Sigmoid colon (tissue), 7 donors: ENCODE measurements around the gene CASQ2. TPM values are rescaled to one million over a fixed set of nuclear protein-coding genes. Genes with fewer than 3 reads are reported as not detected.
A peak's percentile ranks its signal among the peaks of the same experiment; 100 is the strongest.

Experiments used
- DNase-seq: peaks from one replicate; pipeline ENCODE4 v3.0.0-alpha.2; 2019
- H3K27ac ChIP-seq, 4 donors: fragments of 200-600 bp; sonication (generic); one replicate each; pipeline ENCODE4 v1.5.1; 2016 to 2019; ENCODE audit warnings: mild to moderate bottlenecking in 1 of 4
- H3K27me3 ChIP-seq, 3 donors: fragments of 200-600 bp; sonication (generic); one replicate each; pipeline ENCODE4 v1.5.1; 2019; ENCODE audit warnings: mild to moderate bottlenecking in 1 of 3
- H3K36me3 ChIP-seq, 4 donors: fragments of 200-600 bp; sonication (generic); one replicate each; pipeline ENCODE4 v1.5.1; 2016 to 2019
- H3K4me1 ChIP-seq, 4 donors: fragments of 200-600 bp; sonication (generic); one replicate each; pipeline ENCODE4 v1.5.1; 2017 to 2019
- H3K4me3 ChIP-seq, 4 donors: fragments of 200-600 bp; sonication (generic); one replicate each; pipeline ENCODE4 v1.5.1; 2017 to 2019; ENCODE audit warnings: mild to moderate bottlenecking in 2 of 4, moderate library complexity in 1 of 4
- H3K9me3 ChIP-seq, 4 donors: fragments of 200-600 bp in 3 of 4; sonication (generic) in 3 of 4; one replicate each; pipeline versions ENCODE4 v1.5.1 to v1.6.1; 2013 to 2019
- CTCF ChIP-seq, 4 experiments: fragments of 450-650 bp in 3 of 4; fragments of 200-600 bp in 1 of 4; IDR thresholded peaks; one replicate each; pipeline ENCODE4 v1.5.1; 2016 to 2019; ENCODE audit warnings: antibody characterized with exemption in 4 of 4, mild to moderate bottlenecking in 3 of 4, moderate library complexity in 2 of 4
- EP300 ChIP-seq, 4 donors: sonication (generic); formaldehyde crosslinking; IDR thresholded peaks; one replicate each; pipeline ENCODE4 v1.6.1; 2017; ENCODE audit warnings: antibody characterized with exemption in 4 of 4
- POLR2A ChIP-seq, 2 donors: fragments of 450-650 bp; IDR thresholded peaks; one replicate each; pipeline ENCODE4 v1.6.1; 2016; ENCODE audit warnings: antibody characterized with exemption in 2 of 2, mild to moderate bottlenecking in 2 of 2, moderate library complexity in 2 of 2
- POLR2AphosphoS5 ChIP-seq, 4 donors: sonication (generic); formaldehyde crosslinking; IDR thresholded peaks; one replicate each; pipeline ENCODE4 v1.6.1; 2017; ENCODE audit warnings: antibody characterized with exemption in 4 of 4
- WGBS, 2 donors: extraction: QIAGEN DNeasy Blood & Tissue Kit; methylation state at CpG; one replicate each; pipeline ENCODE4 v1.1.7; 2013; 5-methylcytosine and 5-hydroxymethylcytosine counted together
- intact Hi-C: fragments of 100-400 bp; cut with DNase I; formaldehyde crosslinking; loops from one replicate; pipeline ENCODE4 v1.15.1; 2023
- polyA plus RNA-seq, 3 donors: library from polyadenylated mRNA; stranded (reverse); fragments of 200-250 nt; gene quantifications; one replicate each; pipeline ENCODE4 v1.2.3, GENCODE V29; 2013
- total RNA-seq, 4 donors: library from RNA; depleted of rRNA; stranded (reverse); fragments of >200 nt; gene quantifications; one replicate each; pipeline ENCODE4 v1.1.0, GENCODE V29; 2016
- donor health status: healthy with polysubstance abuse.
- donor health status: Bipolar disorder and iron deficiency.
- donor health status: healthy.

CASQ2 gene
- total and polyA plus RNA-seq, 7 donors = 0.46 to 160 (median 58.3) TPM

- DNase-seq = no peak
- Histone ChIP-seq H3K4me3 (no peak overlapping the region), H3K9me3 (no peaks in the 10 kb centered on the region), H3K4me1 (peaks cover 0 to 21% (median 17%) of the 10 kb centered on the region in 4 donors), H3K36me3 (peaks cover 0 to 16% (median 3%) of the 10 kb centered on the region in 4 donors), H3K27me3 (no peaks in the 10 kb centered on the region), H3K27ac (no peak overlapping the region)
- WGBS, 2 donors = 90 to 92% methylated on average over 3 of the region's 3 CpGs
- TF ChIP-seq POLR2A (IDR thresholded peaks at IDR 0.05) (no peak), CTCF (IDR thresholded peaks at IDR 0.05) (no peak), POLR2AphosphoS5 (IDR thresholded peaks at IDR 0.05) (no peak), EP300 (IDR thresholded peaks at IDR 0.05) (no peak)
- intact Hi-C loops = no loop called here
Measured at GRCh38 chr1:115744646-115745275, 23.8 kb downstream of the CASQ2 start.

- H3K4me3 ChIP-seq = no peak overlapping the region
- H3K9me3 ChIP-seq = no peaks in the 10 kb centered on the region
- no peak for TF ChIP-seq POLR2A (IDR thresholded peaks at IDR 0.05)
- TF ChIP-seq CTCF (IDR thresholded peaks at IDR 0.05) = no peak
- no peak for TF ChIP-seq EP300 (IDR thresholded peaks at IDR 0.05)
- TF ChIP-seq POLR2AphosphoS5 (IDR thresholded peaks at IDR 0.05) = no peak
- H3K27ac ChIP-seq = no peak overlapping the region
- no peaks in the 10 kb centered on the region for H3K27me3 ChIP-seq
- DNase-seq = no peak
- peaks cover 0 to 38% (median 5%) of the 10 kb centered on the region in 4 donors for H3K36me3 ChIP-seq
- intact Hi-C loops = no loop called here
- WGBS, 2 donors = 72 to 89% methylated on average over 1 of the region's 1 CpG
- no peaks in the 10 kb centered on the region for H3K4me1 ChIP-seq
Measured at GRCh38 chr1:115740811-115741210, 27.7 kb downstream of the CASQ2 start.

- 52 to 76% methylated on average over 4 of the region's 4 CpGs for WGBS, 2 donors
- intact Hi-C loops = no loop called here
- no peak overlapping the region for H3K27ac ChIP-seq
Measured at GRCh38 chr1:115732316-115732715, 36.2 kb downstream of the CASQ2 start.

GRCh38 chr1:115729756-115730155 lies 38.8 kb downstream of the CASQ2 start:
- Histone ChIP-seq H3K4me3 (no peak overlapping the region), H3K27me3 (no peaks in the 10 kb centered on the region), H3K9me3 (no peaks in the 10 kb centered on the region), H3K4me1 (peaks cover 0 to 16% (median 11%) of the 10 kb centered on the region in 4 donors), H3K27ac (peak overlapping the region in 2 of 4 donors; percentile 22 to 80), H3K36me3 (peaks cover 0 to 44% (median 2%) of the 10 kb centered on the region in 4 donors)
- intact Hi-C loops = no loop called here
- TF ChIP-seq EP300 (IDR thresholded peaks at IDR 0.05) = no peak
- WGBS, 2 donors = 77 to 81% methylated on average over 4 of the region's 4 CpGs
- no peak for DNase-seq

More at GRCh38 chr1:115732316-115732715, 36.2 kb downstream of the CASQ2 start:
- Histone ChIP-seq H3K36me3 (peaks cover 0 to 41% (median 2%) of the 10 kb centered on the region in 4 donors), H3K27me3 (no peaks in the 10 kb centered on the region), H3K9me3 (no peaks in the 10 kb centered on the region), H3K4me3 (no peak overlapping the region), H3K4me1 (peaks cover 0 to 14% (median 11%) of the 10 kb centered on the region in 4 donors)
- DNase-seq = no peak
- TF ChIP-seq EP300 (IDR thresholded peaks at IDR 0.05) = no peak
- no peak for TF ChIP-seq POLR2AphosphoS5 (IDR thresholded peaks at IDR 0.05)
- TF ChIP-seq POLR2A (IDR thresholded peaks at IDR 0.05) = no peak
- no peak for TF ChIP-seq CTCF (IDR thresholded peaks at IDR 0.05)

- no peak for TF ChIP-seq EP300 (IDR thresholded peaks at IDR 0.05)
- Histone ChIP-seq H3K36me3 (peaks cover 0 to 44% (median 2%) of the 10 kb centered on the region in 4 donors), H3K27me3 (no peaks in the 10 kb centered on the region), H3K9me3 (no peaks in the 10 kb centered on the region), H3K4me3 (no peak overlapping the region), H3K4me1 (peaks cover 0 to 16% (median 11%) of the 10 kb centered on the region in 4 donors), H3K27ac (peak overlapping the region; percentile 64 to 80 (median 73))
- DNase-seq = no peak
- 68 to 69% methylated on average over 1 of the region's 1 CpG for WGBS, 2 donors
- intact Hi-C loops = no loop called here
Measured at GRCh38 chr1:115728341-115728740, 40.2 kb downstream of the CASQ2 start.
